Measurements from ENCODE around the gene RHEBL1. TPM values are rescaled to one million over a fixed set of nuclear protein-coding genes. Genes with fewer than 3 reads are reported as not detected.

RHEBL1 gene
- total RNA-seq, 1 donor from 2014 or later = 3.2 TPM

- Mint-ChIP-seq H3K27ac (ENCODE audit: unreplicated experiment) (no peak overlapping the region), H3K9me3 (ENCODE audit: unreplicated experiment) (no peaks in the 10 kb centered on the region), H3K4me3 (ENCODE audit: unreplicated experiment) (peak overlapping the region; percentile 98), H3K27me3 (ENCODE audit: unreplicated experiment) (peaks cover 29% of the 10 kb centered on the region), H3K4me1 (ENCODE audit: unreplicated experiment) (peaks cover 47% of the 10 kb centered on the region), H3K36me3 (ENCODE audit: low read depth, unreplicated experiment) (peaks cover 66% of the 10 kb centered on the region)
- DNase-seq (ENCODE audit: low spot score) = no peak
- no peak for TF ChIP-seq CTCF (IDR thresholded peaks at IDR 0.05; ENCODE audit: unreplicated experiment)
These were observed 15.3 kb downstream of the RHEBL1 start for GRCh38 chr12:49054524-49054923.

- peaks cover 43% of the 10 kb centered on the region for H3K4me1 Mint-ChIP-seq (ENCODE audit: unreplicated experiment)
- no peak for TF ChIP-seq CTCF (IDR thresholded peaks at IDR 0.05; ENCODE audit: unreplicated experiment)
- peaks cover 25% of the 10 kb centered on the region for H3K27me3 Mint-ChIP-seq (ENCODE audit: unreplicated experiment)
- no peaks in the 10 kb centered on the region for H3K9me3 Mint-ChIP-seq (ENCODE audit: unreplicated experiment)
- no peak for DNase-seq (ENCODE audit: low spot score)
- no peak overlapping the region for H3K27ac Mint-ChIP-seq (ENCODE audit: unreplicated experiment)
- no peak overlapping the region for H3K4me3 Mint-ChIP-seq (ENCODE audit: unreplicated experiment)
- H3K36me3 Mint-ChIP-seq (ENCODE audit: low read depth, unreplicated experiment) = peaks cover 70% of the 10 kb centered on the region
These were observed 15.7 kb downstream of the RHEBL1 start for GRCh38 chr12:49054096-49054495.

GRCh38 chr12:49052451-49053208 lies 17.1 kb downstream of the RHEBL1 start:
- Mint-ChIP-seq H3K4me3 (ENCODE audit: unreplicated experiment) (no peak overlapping the region), H3K27me3 (ENCODE audit: unreplicated experiment) (peaks cover 20% of the 10 kb centered on the region), H3K36me3 (ENCODE audit: low read depth, unreplicated experiment) (peaks cover 76% of the 10 kb centered on the region), H3K27ac (ENCODE audit: unreplicated experiment) (no peak overlapping the region), H3K4me1 (ENCODE audit: unreplicated experiment) (peaks cover 30% of the 10 kb centered on the region), H3K9me3 (ENCODE audit: unreplicated experiment) (no peaks in the 10 kb centered on the region)
- DNase-seq (ENCODE audit: low spot score) = no peak
- TF ChIP-seq CTCF (IDR thresholded peaks at IDR 0.05; ENCODE audit: unreplicated experiment) = no peak

GRCh38 chr12:49051777-49052438 lies 17.9 kb downstream of the RHEBL1 start:
- Mint-ChIP-seq H3K9me3 (ENCODE audit: unreplicated experiment) (no peaks in the 10 kb centered on the region), H3K4me3 (ENCODE audit: unreplicated experiment) (peak overlapping the region; percentile 80), H3K4me1 (ENCODE audit: unreplicated experiment) (peaks cover 23% of the 10 kb centered on the region), H3K27ac (ENCODE audit: unreplicated experiment) (peak overlapping the region; percentile 68), H3K36me3 (ENCODE audit: low read depth, unreplicated experiment) (peaks cover 74% of the 10 kb centered on the region), H3K27me3 (ENCODE audit: unreplicated experiment) (peaks cover 16% of the 10 kb centered on the region)
- DNase-seq (ENCODE audit: low spot score) = no peak
- TF ChIP-seq CTCF (IDR thresholded peaks at IDR 0.05; ENCODE audit: unreplicated experiment) = no peak

- Mint-ChIP-seq H3K27me3 (ENCODE audit: unreplicated experiment) (peaks cover 16% of the 10 kb centered on the region), H3K4me1 (ENCODE audit: unreplicated experiment) (peaks cover 17% of the 10 kb centered on the region)
These were observed 18.4 kb downstream of the RHEBL1 start for GRCh38 chr12:49051373-49051764.

More at GRCh38 chr12:49051373-49051764, 18.4 kb downstream of the RHEBL1 start:
- Mint-ChIP-seq H3K9me3 (ENCODE audit: unreplicated experiment) (no peaks in the 10 kb centered on the region), H3K36me3 (ENCODE audit: low read depth, unreplicated experiment) (peaks cover 77% of the 10 kb centered on the region), H3K27ac (ENCODE audit: unreplicated experiment) (peak overlapping the region; percentile 68), H3K4me3 (ENCODE audit: unreplicated experiment) (peak overlapping the region; percentile 80)
- no peak for DNase-seq (ENCODE audit: low spot score)
- no peak for TF ChIP-seq CTCF (IDR thresholded peaks at IDR 0.05; ENCODE audit: unreplicated experiment)

All from endothelial cell (in vitro differentiated cells).